NCI-H1930 (cell line): ENCODE data around the gene ACTR1A.
"Not testable (repeated sequence)": the region's sequence is repeated elsewhere in the genome, so short reads cannot be mapped to it uniquely, and the experiment has no call there.

ENCODE experiments used
- DNase-seq, 2 experiments: peaks; one replicate each; lab custom pipeline; 2025; lab: John Stamatoyannopoulos, UW

ACTR1A gene

GRCh38 chr10:102502337-102503151, at the start of gene ACTR1A:
TSS of gene ACTR1A (minus strand) at chr10:102502712. CDS start at chr10:102502647, 65 bp downstream.
- peak; percentile 94 to 96 for DNase-seq

- no peak for DNase-seq
These were observed 48.2 kb upstream of the ACTR1A start for GRCh38 chr10:102550636-102551210.

GRCh38 chr10:102549549-102549948, 47.0 kb upstream of the ACTR1A start:
- no peak for DNase-seq

GRCh38 chr10:102546606-102547320, 44.3 kb upstream of the ACTR1A start:
- no peak for DNase-seq

GRCh38 chr10:102545997-102546396, 43.5 kb upstream of the ACTR1A start:
- DNase-seq: no peak

- DNase-seq: no peak
These were observed 42.9 kb upstream of the ACTR1A start for GRCh38 chr10:102545265-102545871.

GRCh38 chr10:102542800-102543418, 40.4 kb upstream of the ACTR1A start:
- no peak for DNase-seq

GRCh38 chr10:102540023-102540422, 37.5 kb upstream of the ACTR1A start:
- DNase-seq: no peak

GRCh38 chr10:102538811-102539210, 36.3 kb upstream of the ACTR1A start:
- no peak for DNase-seq

- DNase-seq: no peak
These were observed 35.4 kb upstream of the ACTR1A start for GRCh38 chr10:102537948-102538347.

GRCh38 chr10:102537367-102537766, 34.9 kb upstream of the ACTR1A start:
- no peak for DNase-seq

GRCh38 chr10:102535481-102536147, 33.1 kb upstream of the ACTR1A start:
- no peak for DNase-seq

- DNase-seq: not testable (repeated sequence)
These were observed 32.5 kb upstream of the ACTR1A start for GRCh38 chr10:102534966-102535365.

- DNase-seq: no peak
These were observed 31.8 kb upstream of the ACTR1A start for GRCh38 chr10:102534333-102534732.

GRCh38 chr10:102527546-102527945, 25.0 kb upstream of the ACTR1A start:
- no peak for DNase-seq

- DNase-seq: no peak
These were observed 22.2 kb upstream of the ACTR1A start for GRCh38 chr10:102524746-102525145.

- no peak for DNase-seq
These were observed 20.9 kb upstream of the ACTR1A start for GRCh38 chr10:102523250-102524029.

GRCh38 chr10:102522874-102523249, 20.4 kb upstream of the ACTR1A start:
- no peak for DNase-seq

- no peak for DNase-seq
These were observed 16.8 kb upstream of the ACTR1A start for GRCh38 chr10:102519246-102519825.

- DNase-seq: no peak
These were observed 15.0 kb upstream of the ACTR1A start for GRCh38 chr10:102517553-102517952.
